LNCAP (cell line): Measurements from ENCODE around the gene FXYD2.

Experiments
- CTCF ChIP-seq: fragments of 450-650 bp; IDR thresholded peaks from 2 replicates; pipeline ENCODE4 v1.5.1; 2017; ENCODE audit warnings: mild to moderate bottlenecking

FXYD2 gene

DNA sequence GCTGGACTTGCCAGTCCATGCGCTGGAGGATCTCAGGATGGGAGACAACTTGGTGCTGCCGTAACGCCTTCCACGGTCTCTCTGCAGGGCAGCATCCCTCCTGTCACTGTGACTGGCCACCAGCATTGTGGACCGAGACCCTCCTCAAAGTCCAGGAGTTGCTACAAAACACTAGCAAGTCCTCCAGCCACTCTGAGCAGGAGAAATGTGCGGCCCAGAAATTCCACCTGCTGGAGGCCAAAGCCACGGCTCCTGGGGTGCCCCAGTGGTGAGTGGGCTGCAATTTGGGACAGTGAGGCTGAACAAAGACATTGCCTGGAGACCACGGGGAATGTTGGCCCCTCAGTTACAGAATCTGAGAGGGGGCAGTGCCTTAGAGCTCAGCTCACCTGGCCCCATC, 20.6 kb downstream of the FXYD2 start:
- no peak for TF ChIP-seq CTCF

GRCh38 chr11:117799634-117800033, 24.9 kb downstream of the FXYD2 start:
- no peak for TF ChIP-seq CTCF

- TF ChIP-seq CTCF = no peak
Observed at GRCh38 chr11:117796872-117797529, 27.5 kb downstream of the FXYD2 start, which contains the start of gene DSCAML1. Gene DSCAML1, minus strand, starts transcription at chr11:117797216. Its CDS starts 137 bp downstream, at chr11:117797079.

DNA sequence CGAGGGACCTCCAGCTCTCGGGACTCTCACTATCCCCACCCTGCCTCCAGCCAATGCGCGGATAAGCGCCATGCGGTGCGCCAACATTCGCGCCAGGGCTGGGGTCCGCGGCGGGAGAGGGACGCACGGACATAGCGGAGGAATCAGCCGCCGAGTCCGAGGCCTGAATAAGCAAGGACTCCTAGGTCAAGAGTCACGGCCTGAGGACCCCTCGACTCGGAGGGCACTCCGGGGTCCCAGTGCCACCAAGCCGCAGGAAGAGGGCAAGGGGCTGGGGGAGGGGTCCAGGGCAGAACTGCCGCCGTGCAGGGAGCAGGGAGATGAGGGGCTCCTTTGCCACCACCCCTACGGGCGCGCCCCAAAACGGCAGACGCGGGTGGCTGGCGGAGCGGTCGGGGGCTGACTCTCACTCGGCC, 28.1 kb downstream of the FXYD2 start:
- no peak for TF ChIP-seq CTCF

GRCh38 chr11:117795638-117796455, 28.7 kb downstream of the FXYD2 start:
- TF ChIP-seq CTCF = no peak

GRCh38 chr11:117794772-117795629, 29.5 kb downstream of the FXYD2 start:
- TF ChIP-seq CTCF = no peak

DNA sequence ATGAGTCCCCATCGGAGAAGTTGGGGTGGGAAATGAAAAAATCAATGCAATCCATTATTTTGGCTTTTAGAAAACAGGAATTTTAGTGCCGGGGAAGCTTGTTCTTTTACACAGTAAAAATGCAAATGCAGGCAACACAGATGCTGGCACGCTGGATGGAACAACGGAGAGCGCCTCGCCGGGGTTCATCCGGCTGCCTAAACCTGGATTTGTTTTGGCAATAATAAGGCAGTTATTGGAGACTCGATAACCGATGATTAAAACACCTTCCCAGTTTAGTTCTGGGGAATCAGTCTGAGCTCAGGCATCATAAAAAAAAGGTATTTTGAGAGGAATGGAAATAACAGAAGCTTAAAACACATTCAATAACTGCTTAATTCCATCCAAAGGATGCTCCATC, 30.4 kb downstream of the FXYD2 start:
- TF ChIP-seq CTCF = no peak
